ENCODE data around the gene AFAP1.

The AFAP1 gene

GRCh38 chr4:7795983-7796382 is 143.7 kb downstream of the AFAP1 start:
- Histone ChIP-seq H3K36me3 (ENCODE audit: insufficient read depth) (no peaks in the 10 kb centered on the region), H3K4me2 (no peak overlapping the region), H3K27me3 (ENCODE audit: insufficient read depth, low read depth) (no peaks in the 10 kb centered on the region), H3K4me3 (IDR thresholded peaks at IDR 0.05; ENCODE audit: insufficient read depth, low read depth, low read length) (no peak overlapping the region), H3K27ac (no peak overlapping the region), H3K79me2 (ENCODE audit: insufficient read depth, low read depth) (no peaks in the 10 kb centered on the region), H3K9ac (no peak overlapping the region), H4K20me1 (ENCODE audit: insufficient read depth) (no peaks in the 10 kb centered on the region), H2AFZ (ENCODE audit: low read depth) (no peak overlapping the region), H3K4me1 (ENCODE audit: low read depth, poor library complexity, severe bottlenecking) (no peaks in the 10 kb centered on the region)
- TF ChIP-seq CTCF (conservative IDR thresholded peaks at IDR 0.05; ENCODE audit: low read depth, low read length): no peak

GRCh38 chr4:7793186-7793585 is 146.5 kb downstream of the AFAP1 start:
- H3K4me1 ChIP-seq (ENCODE audit: low read depth, poor library complexity, severe bottlenecking): no peaks in the 10 kb centered on the region
- H3K27ac ChIP-seq: no peak overlapping the region
- H3K9ac ChIP-seq: no peak overlapping the region
- no peaks in the 10 kb centered on the region for H4K20me1 ChIP-seq (ENCODE audit: insufficient read depth)
- no peak for TF ChIP-seq CTCF (conservative IDR thresholded peaks at IDR 0.05; ENCODE audit: low read depth, low read length)
- H2AFZ ChIP-seq (ENCODE audit: low read depth): no peak overlapping the region
- no peaks in the 10 kb centered on the region for H3K36me3 ChIP-seq (ENCODE audit: insufficient read depth)
- no peak overlapping the region for H3K4me2 ChIP-seq
- no peak overlapping the region for H3K4me3 ChIP-seq (IDR thresholded peaks at IDR 0.05; ENCODE audit: insufficient read depth, low read depth, low read length)
- H3K27me3 ChIP-seq (ENCODE audit: insufficient read depth, low read depth): no peaks in the 10 kb centered on the region
- H3K79me2 ChIP-seq (ENCODE audit: insufficient read depth, low read depth): no peaks in the 10 kb centered on the region

DNA sequence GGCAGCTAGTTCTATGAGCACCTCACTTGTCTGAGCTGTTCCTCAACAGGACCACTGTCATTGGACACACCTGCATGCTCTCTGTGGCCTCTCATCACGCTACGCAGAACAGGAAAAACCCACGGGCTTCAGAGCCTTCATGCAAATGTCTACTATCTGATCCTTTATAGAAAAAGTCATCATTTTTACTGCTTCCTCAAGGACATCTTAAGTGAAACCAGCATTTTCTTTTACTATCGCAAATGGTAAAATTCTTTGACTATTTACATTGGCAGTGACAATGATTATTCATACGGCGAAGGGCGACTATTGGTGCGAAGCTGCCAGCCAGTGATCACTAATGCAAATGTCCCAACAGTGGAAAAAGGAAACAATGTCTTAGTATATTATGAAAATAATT is 147.0 kb downstream of the AFAP1 start:
- Histone ChIP-seq H3K4me1 (ENCODE audit: low read depth, poor library complexity, severe bottlenecking) (no peaks in the 10 kb centered on the region), H3K36me3 (ENCODE audit: insufficient read depth) (no peaks in the 10 kb centered on the region), H3K27ac (no peak overlapping the region), H3K9ac (no peak overlapping the region), H2AFZ (ENCODE audit: low read depth) (no peak overlapping the region), H4K20me1 (ENCODE audit: insufficient read depth) (no peaks in the 10 kb centered on the region), H3K4me3 (IDR thresholded peaks at IDR 0.05; ENCODE audit: insufficient read depth, low read depth, low read length) (no peak overlapping the region), H3K27me3 (ENCODE audit: insufficient read depth, low read depth) (no peaks in the 10 kb centered on the region), H3K4me2 (no peak overlapping the region), H3K79me2 (ENCODE audit: insufficient read depth, low read depth) (no peaks in the 10 kb centered on the region)
- no peak for TF ChIP-seq CTCF (conservative IDR thresholded peaks at IDR 0.05; ENCODE audit: low read depth, low read length)

DNA sequence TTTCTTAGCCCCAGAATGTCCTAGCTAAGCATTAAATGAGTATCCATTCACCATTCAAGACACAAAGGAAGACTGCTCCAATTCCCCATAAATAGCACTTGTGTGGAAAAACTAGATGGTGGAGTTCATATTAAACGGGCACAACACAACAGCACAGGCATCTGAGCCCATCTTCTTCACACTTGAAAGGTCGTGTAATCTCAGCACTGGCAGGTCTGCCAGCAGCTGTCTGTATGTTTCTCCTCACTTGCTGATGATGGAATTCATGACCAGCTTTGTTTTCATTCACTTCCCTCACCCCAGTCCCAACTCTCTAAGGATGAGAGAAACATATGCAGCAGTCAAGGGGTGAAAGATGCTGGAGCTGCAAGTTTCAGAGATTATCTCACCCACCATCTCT is 148.7 kb downstream of the AFAP1 start:
- Histone ChIP-seq H3K4me1 (ENCODE audit: low read depth, poor library complexity, severe bottlenecking) (no peaks in the 10 kb centered on the region), H3K36me3 (ENCODE audit: insufficient read depth) (no peaks in the 10 kb centered on the region)

More for the DNA sequence above, 148.7 kb downstream of the AFAP1 start:
- Histone ChIP-seq H3K27ac (no peak overlapping the region), H3K4me3 (IDR thresholded peaks at IDR 0.05; ENCODE audit: insufficient read depth, low read depth, low read length) (no peak overlapping the region), H4K20me1 (ENCODE audit: insufficient read depth) (no peaks in the 10 kb centered on the region), H3K27me3 (ENCODE audit: insufficient read depth, low read depth) (no peaks in the 10 kb centered on the region), H3K79me2 (ENCODE audit: insufficient read depth, low read depth) (no peaks in the 10 kb centered on the region), H3K9ac (no peak overlapping the region), H2AFZ (ENCODE audit: low read depth) (no peak overlapping the region), H3K4me2 (no peak overlapping the region)
- TF ChIP-seq CTCF (conservative IDR thresholded peaks at IDR 0.05; ENCODE audit: low read depth, low read length): no peak
